GM18868 (cell line): Measurements from ENCODE around the gene CAMK1D.
"Not testable (repeated sequence)": the region's sequence is repeated elsewhere in the genome, so short reads cannot be mapped to it uniquely, and the experiment has no call there.

ENCODE experiments used
- ATAC-seq: cut with Tn5 transposase; IDR thresholded peaks from one replicate; pipeline ENCODE4 v1.9.1; 2021; ENCODE audit warnings: mild to moderate bottlenecking, moderate library complexity; ENCODE audit not compliant: unreplicated experiment

The CAMK1D gene

DNA sequence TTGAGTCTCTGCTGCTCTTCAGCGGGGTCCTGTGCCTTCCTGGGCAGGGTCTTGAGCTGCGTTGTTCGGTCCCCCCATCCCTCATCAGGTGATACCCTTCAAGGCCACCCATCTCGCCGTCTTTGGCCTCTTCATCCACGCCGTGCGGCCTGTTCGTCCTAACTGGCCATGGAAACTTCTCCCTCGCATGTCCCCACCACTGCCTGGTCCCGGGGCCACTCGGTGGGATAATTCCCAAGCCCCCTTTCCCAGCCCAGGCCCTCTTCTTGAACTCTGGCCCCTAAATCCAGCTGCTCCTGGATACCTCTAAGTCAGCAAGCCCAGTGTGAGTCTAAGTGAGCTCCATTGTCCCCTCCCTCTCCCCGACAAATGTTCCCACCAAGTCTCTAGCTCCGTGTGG is 74.5 kb downstream of the CAMK1D start:
- ATAC-seq: no peak

DNA sequence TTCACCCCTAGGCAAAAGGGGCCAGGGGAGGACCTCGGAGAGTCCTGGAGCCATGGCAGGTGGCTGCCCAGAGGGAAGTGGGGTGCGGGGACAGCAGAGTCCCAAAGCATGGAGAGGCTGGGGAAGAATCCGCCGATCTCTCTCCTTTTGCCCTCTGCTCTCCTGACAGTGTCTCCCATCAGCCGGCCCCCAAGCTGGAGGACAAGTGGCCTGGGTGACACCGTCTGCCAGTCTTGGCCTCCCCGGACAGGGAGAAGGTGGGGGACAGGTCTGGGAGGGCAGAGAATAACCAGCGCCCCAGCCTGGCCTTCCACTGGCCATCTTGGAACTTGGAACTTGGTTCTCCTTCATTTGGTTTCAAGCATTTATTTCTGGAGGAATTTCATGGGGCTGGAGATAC is 77.9 kb downstream of the CAMK1D start:
- no peak for ATAC-seq

DNA sequence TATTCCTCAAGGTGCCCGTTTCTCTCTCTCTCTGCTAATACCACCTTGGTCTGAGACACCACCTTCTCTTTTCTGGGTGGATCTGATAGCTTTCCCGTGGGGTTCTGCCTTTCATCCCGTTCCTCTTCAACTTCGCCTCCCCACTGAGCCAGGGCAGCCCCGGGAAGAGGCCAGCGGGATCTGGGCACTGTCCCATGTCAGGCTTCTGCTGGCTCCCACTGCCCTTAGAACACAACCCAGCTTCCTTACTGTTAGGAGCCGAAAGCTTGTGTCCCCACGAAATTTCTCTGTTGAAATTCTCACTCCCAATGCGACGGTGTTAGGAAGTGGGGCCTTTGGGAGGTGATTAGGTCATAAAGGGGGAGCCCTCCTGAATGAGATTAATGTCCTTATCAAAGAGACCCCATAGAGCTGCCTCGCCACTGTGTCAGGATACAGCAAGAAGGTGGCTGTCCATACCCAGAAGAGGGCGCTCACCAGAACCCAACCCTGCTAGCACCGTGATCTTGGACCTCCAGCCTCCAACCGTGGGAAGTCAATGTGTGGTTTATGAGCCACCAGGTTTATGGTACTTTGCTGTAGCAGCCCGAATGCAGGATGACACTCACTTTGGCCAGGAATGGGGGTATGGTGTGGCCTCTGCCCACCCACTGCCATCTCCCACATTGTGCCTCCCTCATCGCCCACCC is 79.2 kb downstream of the CAMK1D start:
- ATAC-seq: no peak

- ATAC-seq: no peak
Observed at GRCh38 chr10:12430406-12430982, 81.1 kb downstream of the CAMK1D start.

DNA sequence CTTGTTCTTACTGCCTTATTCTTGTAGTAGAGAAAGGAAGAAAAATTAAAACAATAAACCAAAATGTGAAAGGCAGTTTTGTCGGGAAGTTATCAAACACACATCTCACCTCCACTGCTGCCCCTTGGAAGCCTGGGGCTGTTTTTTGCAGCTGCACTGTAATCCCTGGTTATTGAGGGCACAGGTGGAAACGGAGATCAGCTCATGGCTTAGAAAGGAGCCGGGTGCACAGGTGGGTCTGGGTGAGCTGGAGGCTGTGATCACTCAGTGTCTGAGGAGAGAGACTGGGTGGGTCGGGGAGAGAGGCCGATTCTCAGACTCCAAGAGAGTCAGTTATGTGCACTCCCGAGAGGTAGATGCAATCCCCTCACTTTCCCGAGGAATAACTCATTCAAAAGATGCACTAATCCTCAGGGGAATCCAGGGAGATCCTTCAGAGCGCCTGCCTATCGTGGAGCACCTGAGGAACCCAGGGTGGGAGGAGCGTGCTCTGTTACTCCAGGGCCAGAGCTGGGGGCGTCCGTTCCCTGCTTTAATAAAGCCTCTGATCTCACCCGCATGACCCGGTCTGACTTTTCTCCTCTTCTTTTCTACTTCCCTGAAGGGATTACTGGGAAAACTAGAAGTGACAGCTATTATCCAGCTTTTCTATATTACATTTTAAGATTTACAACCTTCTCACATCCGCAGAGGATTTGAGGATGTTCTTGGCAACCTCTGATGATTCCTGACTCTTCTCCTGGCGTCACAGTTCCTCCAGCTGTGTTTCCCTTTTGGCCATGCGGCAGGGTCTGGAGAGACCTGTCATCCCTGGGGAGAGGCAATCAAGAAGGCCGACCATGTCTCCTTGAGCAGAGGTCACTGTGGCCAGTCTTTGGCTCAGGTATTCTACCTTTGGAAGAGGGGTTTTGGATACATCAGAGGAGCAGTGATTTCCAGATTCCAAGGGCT is 82.1 kb downstream of the CAMK1D start:
- no peak for ATAC-seq

- ATAC-seq: no peak
Observed at GRCh38 chr10:12432402-12433189, 83.2 kb downstream of the CAMK1D start.

- no peak for ATAC-seq
Observed at GRCh38 chr10:12434277-12434676, 84.9 kb downstream of the CAMK1D start.

DNA sequence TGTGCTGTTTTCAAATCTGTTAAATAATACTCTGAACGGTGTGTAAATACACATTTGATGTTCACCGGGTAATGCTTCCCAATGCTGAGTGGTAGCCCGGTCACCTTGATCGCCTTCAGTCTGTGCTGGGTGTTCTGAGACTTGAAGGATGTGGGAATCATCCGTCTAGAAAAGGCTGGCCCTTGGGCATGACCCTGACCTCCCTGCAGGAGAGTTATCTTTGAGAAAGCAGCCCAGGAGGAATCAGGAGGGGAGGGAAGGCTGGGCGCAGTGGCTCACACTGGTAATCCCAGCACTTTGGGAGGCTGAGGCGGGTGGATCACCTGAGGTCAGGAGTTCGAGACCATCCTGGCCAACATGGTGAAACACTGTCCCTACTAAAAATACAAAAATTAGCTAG is 85.3 kb downstream of the CAMK1D start:
- ATAC-seq: not testable (repeated sequence)

DNA sequence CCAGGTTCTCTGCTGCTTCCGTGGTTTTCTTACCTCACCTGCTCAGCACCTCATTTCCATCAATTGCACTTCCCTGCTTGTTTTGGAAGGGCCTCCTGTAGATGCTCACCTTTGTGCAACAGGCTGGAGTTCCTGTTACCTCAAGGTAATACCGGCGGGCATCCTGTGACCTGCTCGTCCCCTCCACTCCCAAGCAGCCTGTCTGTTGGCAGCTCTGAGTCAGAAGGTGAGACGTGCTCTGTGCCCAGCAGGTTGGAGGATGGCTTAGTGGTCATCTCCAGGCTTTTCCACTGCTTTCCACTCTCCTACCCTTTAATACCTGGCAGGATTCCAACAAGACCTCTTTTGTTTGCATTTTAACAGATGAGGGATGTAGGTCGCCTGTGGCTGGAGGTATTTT is 86.0 kb downstream of the CAMK1D start:
- no peak for ATAC-seq

DNA sequence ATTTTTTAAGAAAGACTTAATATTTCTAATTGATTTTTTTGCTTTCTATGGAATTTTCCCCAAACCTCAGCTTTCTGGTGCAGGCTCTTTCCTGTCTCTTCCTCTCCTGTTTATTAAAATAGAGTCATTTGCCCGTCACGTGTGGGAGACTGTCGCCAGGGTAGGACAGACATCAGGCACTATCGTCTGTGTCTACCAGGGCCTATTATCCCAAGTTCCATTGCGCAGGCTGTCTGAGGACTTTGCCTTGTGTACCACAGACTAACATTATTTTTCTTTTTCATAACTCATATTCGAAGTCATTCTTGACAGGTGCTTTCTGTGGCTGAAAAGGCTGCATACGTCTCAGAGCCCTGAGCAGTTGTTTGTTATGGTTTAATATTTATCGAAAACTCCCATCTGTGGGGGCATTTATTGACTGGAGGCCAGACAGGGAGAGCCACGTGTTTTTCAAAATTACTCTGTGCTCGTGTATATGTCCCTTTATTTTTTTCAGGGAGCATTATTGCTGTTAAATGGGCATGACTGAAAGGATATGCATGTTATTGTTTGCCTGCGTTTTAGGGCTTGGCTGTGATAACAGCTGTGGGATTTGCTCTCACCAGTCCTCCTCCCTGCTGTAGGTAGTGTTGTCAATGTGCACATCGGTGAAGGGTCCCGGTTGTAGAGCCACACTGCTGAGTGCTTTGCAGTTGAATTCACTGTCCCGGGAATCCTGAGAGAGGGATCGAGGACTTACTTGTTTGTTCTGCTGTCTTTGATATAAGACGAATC is 89.8 kb downstream of the CAMK1D start:
- no peak for ATAC-seq

DNA sequence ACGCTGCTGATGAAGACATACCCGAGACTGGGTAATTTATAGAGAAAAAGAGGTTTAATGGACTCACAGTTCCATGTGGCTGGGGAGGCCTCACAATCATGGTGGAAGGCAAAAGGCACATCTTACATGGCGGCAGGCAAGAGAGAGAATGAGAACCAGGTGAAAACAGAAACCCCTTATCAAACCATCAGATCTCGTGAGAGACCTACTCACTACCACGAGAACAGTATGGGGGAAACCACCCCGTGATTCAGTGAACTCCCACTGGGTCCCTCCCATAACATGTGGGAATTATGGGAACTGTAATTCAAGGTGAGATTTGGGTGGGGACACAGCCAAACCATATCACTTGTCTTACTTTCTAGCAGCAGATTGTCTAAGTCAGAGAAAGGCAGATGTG is 90.4 kb downstream of the CAMK1D start:
- ATAC-seq: not testable (repeated sequence)

DNA sequence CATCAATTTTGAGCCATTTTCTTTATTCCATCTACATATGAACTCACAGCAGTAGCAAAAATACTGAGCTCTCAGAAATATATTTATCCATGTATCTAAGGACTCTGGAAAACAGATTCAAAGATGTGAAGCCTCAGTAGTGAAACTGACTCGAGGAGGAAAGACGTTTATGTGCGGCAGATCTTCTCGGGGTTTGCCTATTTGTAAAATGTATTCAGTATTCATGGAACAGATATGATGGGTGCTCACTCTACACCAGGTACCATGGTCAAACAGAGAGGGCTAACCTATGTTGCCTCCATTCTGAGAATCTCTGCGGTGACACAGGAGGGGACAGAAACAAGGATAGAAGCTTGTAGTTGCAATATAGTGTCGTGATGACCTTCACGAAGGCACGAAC is 93.7 kb downstream of the CAMK1D start:
- no peak for ATAC-seq

DNA sequence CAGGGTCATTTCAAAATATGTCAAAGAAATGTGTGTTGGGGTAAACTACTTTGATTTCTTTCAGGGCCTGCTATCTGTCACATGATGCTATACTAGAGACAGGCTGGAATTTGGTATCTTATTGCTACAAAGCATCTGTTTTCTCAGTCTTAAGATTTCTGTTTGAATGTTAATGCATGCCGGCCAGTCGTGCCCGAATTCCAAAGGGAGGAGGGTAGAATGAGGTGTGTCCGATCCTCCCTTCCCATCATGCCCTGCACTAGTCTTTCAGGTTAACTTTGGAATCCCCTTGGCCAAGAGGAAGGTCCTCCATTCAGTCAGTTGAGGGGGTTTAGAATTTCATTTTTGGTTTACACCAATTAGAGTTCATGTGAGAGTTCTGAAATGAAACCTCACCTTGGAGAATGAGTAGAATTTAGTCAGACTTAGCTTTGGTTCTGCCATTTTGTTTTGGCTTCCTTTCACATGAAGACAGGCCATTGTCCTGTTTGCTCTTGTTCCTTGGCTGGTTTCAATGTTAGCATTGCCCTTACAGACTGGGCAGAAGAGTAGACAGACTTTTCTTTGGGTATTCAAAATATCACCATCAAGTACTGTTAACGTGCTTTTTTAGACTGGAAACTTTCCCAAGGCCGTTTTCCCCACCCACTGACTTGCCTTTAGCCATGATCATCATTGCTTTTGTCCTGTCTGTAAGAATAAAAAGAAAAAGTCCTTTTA is 95.8 kb downstream of the CAMK1D start:
- ATAC-seq: no peak

DNA sequence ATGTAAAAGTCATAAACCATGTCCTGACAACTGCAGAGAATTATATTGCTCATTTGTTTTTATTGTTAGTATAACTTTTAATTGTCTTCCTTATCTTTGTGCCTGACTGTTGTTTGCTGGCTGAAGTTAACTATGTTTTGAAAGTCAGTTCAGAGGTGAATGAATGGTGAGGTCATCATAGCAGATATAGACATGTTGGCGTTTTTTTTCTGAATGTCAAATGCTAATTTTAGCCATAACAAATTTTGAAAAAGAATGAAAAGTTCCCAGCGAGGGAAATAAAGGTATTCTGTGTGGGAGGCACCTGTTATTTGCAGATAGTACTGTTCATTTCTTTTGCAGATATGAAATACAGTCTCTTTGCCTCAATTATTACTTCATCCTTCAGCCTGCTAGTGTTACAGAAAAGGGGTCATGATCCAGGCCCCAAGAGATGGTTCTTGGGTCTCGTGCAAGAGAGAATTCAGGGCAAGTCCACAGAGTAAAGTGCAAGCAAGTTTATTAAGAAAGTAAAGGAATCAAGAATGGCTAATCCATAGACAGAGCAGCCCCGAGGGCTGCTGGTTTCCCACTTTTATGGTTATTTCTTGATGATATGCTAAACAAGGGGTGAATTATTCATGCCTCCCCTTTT is 96.5 kb downstream of the CAMK1D start:
- ATAC-seq: no peak

DNA sequence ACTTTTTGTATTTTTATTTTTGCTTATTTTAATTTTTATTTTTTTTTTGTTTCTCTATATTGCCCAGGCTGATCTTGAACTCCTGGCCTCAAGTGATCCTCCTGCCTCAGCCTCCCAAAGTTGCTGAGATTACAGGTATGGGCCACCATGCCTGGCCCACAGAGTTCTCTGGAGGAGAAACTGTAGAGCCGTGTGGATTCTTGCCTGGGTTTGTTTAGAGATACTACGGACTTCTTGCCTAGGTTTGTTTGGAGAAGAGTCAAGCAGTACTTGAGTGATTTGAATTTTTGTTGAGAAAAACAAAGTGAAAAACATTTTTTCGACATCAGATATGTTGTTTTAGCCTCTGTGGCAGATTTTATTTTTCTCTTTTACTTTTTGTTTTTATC is 99.0 kb downstream of the CAMK1D start:
- ATAC-seq: no peak

DNA sequence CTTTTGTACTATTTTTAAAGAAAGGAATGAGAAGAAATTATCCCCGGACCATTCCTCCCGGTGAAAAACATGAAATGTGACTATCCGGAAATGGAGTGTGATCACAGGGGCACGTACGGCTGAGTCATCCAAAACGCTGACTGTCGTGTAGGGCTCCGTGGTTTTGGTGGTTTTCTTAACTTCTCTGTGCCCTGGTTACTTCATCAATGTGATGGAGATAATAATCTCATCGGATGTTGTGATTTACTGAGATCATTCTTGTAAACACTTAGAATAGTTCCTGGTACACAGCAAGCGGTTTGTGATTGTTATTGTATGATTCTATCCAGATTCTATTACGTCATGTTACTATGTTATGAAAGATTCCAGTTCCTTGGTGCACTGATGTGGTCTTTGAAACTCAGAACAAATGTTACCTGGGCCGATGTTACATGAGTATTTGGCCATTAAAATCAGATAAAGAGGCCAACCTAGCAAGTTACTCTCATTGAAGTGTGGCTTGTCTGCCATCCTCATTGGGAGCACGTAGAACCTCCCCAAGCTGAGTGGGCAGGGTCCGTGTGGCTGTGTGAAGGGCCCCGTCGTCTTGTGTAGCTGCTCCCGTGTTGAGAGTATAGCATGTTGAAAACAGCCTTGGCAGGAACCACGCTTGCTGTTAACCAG is 99.5 kb downstream of the CAMK1D start:
- peak; percentile 93 for ATAC-seq

DNA sequence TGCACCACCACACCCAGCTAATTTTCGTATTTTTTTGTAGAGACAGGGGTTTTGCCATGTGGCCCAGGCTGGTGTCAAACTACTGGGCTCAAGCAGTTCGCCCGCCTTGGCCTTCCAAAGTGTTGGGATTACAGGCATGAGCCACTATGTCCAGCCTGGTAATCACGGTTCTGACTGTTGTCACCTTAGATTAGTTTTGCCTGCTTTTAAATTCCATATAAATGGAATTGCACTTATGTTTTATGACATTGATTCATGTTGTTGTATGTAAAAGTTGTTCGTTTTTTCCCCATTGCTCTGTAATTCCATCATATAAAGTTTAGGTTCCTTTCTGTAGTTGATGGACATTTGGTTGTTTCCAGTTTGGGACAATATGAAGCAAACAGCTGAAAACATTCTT is 106.0 kb downstream of the CAMK1D start:
- ATAC-seq: no peak

DNA sequence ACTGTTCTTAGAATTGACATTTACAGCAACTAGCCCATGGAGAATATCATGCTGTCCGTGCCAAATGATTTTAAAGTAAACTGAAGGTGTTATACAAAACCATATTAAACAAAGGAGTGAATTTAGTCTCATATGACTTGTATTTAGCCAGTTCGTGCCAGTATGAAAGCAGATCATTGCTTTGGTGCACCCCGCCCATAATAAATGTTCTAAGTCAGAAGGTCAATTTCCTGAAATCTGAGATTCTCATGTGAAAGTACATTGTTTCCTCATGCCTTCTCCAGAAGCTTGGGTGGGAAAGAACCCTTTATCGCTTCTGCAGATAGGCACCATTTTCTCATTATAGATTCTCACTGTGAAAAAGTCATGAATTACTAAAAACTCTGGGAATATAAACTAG is 106.4 kb downstream of the CAMK1D start:
- no peak for ATAC-seq

DNA sequence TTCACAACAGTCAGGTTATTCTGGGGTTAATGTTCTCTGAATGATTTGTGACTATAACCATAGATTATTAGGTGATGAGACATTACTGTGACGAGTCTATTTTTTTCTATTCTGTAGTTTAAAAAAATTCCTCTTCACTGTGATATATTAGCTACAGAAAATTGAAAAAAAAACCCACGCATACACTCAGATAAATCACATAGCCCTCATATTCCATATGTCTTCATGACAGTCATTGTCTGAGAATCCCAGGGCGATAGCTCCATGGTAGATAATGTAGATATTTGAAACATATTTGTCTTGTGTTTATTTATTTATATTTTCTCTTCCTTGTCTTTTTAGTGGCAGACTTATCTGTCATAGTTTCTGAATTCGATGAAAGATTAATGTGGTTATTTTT is 110.0 kb downstream of the CAMK1D start:
- no peak for ATAC-seq
